Measurements from ENCODE around the gene MARVELD2.

DNA sequence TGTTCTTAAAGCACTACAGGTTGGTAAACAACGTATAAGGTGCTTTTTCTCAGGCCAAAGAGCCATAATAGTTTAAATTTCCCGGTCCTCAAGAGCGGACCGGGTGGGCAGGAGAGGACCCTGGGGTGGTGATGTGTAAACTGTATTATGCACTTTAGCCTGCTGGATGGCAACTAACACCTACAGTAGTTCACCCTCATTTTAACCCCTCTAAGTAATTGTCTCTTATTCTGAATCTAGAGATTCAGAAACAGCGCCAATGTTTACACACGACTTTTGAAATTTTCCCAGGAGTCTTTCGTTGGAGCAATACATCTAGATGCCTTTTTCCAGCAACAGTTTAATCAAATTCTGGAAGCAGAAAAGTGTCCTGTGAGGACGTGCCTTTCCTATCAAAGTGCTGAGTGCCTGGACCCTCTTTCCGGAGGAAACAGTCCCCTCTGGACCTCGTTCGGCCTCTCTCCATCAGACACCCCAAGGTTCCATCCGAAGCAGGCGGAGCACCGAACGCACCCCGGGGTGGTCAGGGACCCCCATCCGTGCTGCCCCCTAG lies 77.0 kb downstream of the MARVELD2 start:
- TF ChIP-seq, protein P1, sequence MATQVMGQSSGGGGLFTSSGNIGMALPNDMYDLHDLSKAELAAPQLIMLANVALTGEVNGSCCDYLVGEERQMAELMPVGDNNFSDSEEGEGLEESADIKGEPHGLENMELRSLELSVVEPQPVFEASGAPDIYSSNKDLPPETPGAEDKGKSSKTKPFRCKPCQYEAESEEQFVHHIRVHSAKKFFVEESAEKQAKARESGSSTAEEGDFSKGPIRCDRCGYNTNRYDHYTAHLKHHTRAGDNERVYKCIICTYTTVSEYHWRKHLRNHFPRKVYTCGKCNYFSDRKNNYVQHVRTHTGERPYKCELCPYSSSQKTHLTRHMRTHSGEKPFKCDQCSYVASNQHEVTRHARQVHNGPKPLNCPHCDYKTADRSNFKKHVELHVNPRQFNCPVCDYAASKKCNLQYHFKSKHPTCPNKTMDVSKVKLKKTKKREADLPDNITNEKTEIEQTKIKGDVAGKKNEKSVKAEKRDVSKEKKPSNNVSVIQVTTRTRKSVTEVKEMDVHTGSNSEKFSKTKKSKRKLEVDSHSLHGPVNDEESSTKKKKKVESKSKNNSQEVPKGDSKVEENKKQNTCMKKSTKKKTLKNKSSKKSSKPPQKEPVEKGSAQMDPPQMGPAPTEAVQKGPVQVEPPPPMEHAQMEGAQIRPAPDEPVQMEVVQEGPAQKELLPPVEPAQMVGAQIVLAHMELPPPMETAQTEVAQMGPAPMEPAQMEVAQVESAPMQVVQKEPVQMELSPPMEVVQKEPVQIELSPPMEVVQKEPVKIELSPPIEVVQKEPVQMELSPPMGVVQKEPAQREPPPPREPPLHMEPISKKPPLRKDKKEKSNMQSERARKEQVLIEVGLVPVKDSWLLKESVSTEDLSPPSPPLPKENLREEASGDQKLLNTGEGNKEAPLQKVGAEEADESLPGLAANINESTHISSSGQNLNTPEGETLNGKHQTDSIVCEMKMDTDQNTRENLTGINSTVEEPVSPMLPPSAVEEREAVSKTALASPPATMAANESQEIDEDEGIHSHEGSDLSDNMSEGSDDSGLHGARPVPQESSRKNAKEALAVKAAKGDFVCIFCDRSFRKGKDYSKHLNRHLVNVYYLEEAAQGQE (IDR thresholded peaks at IDR 0.05; ENCODE audit: insufficient replicate concordance, low read depth) = no peak
- TF ChIP-seq, protein P2, sequence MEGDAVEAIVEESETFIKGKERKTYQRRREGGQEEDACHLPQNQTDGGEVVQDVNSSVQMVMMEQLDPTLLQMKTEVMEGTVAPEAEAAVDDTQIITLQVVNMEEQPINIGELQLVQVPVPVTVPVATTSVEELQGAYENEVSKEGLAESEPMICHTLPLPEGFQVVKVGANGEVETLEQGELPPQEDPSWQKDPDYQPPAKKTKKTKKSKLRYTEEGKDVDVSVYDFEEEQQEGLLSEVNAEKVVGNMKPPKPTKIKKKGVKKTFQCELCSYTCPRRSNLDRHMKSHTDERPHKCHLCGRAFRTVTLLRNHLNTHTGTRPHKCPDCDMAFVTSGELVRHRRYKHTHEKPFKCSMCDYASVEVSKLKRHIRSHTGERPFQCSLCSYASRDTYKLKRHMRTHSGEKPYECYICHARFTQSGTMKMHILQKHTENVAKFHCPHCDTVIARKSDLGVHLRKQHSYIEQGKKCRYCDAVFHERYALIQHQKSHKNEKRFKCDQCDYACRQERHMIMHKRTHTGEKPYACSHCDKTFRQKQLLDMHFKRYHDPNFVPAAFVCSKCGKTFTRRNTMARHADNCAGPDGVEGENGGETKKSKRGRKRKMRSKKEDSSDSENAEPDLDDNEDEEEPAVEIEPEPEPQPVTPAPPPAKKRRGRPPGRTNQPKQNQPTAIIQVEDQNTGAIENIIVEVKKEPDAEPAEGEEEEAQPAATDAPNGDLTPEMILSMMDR (IDR thresholded peaks at IDR 0.05; ENCODE audit: insufficient read depth, low read length) = no peak
- TF ChIP-seq POLR2AphosphoS5 (IDR thresholded peaks at IDR 0.05; ENCODE audit: low read depth) = no peak
- no peak for TF ChIP-seq GABPA (IDR thresholded peaks at IDR 0.05; ENCODE audit: low read depth)
